GM19452 (cell line): ENCODE results near the gene RNU11.
"Not testable (repeated sequence)": the region's sequence is repeated elsewhere in the genome, so short reads cannot be mapped to it uniquely, and the experiment has no call there.

ENCODE experiments used
- ATAC-seq: cut with Tn5 transposase; IDR thresholded peaks from one replicate; pipeline ENCODE4 v1.9.1; 2021; ENCODE audit not compliant: unreplicated experiment

The RNU11 gene

GRCh38 chr1:28648474-28649198, at the start of gene RNU11:
Gene RNU11, plus strand, starts transcription at chr1:28648600.
- peak; percentile 71 for ATAC-seq

- no peak for ATAC-seq
These were observed 46.7 kb upstream of the RNU11 start for GRCh38 chr1:28601696-28602095.

- no peak for ATAC-seq
These were observed 45.6 kb upstream of the RNU11 start for GRCh38 chr1:28602536-28603439.

- no peak for ATAC-seq
These were observed 44.0 kb upstream of the RNU11 start for GRCh38 chr1:28604411-28604810.

- no peak for ATAC-seq
These were observed 43.4 kb upstream of the RNU11 start for GRCh38 chr1:28604962-28605361.

GRCh38 chr1:28606771-28607170, 41.6 kb upstream of the RNU11 start:
- no peak for ATAC-seq

- ATAC-seq = no peak
These were observed 35.2 kb upstream of the RNU11 start for GRCh38 chr1:28613175-28613574.

GRCh38 chr1:28631713-28632112, 16.7 kb upstream of the RNU11 start:
- ATAC-seq = no peak

- ATAC-seq = no peak
These were observed 15.8 kb upstream of the RNU11 start for GRCh38 chr1:28632560-28632959.

- no peak for ATAC-seq
These were observed 7.6 kb upstream of the RNU11 start for GRCh38 chr1:28640766-28641165.

- ATAC-seq = peak; percentile 5
These were observed 6.1 kb upstream of the RNU11 start for GRCh38 chr1:28642056-28642846.

GRCh38 chr1:28642847-28643635, 5.4 kb upstream of the RNU11 start, which contains the start of gene TAF12:
Gene TAF12, minus strand, starts transcription at chr1:28643067. Its CDS starts 20,986 bp downstream, at chr1:28622081.
- ATAC-seq = peak; percentile 81

GRCh38 chr1:28644494-28644893, 3.9 kb upstream of the RNU11 start:
- no peak for ATAC-seq

- ATAC-seq = not testable (repeated sequence)
These were observed 3.0 kb upstream of the RNU11 start for GRCh38 chr1:28645406-28645805.

GRCh38 chr1:28646040-28646439, 2.4 kb upstream of the RNU11 start:
- no peak for ATAC-seq

- peak; percentile 68 for ATAC-seq
These were observed 359 bp upstream of the RNU11 start for GRCh38 chr1:28648008-28648473.

GRCh38 chr1:28653063-28653462, 4.7 kb downstream of the RNU11 start:
- not testable (repeated sequence) for ATAC-seq

- not testable (repeated sequence) for ATAC-seq
These were observed 5.5 kb downstream of the RNU11 start for GRCh38 chr1:28653870-28654269.

- ATAC-seq = not testable (repeated sequence)
These were observed 7.3 kb downstream of the RNU11 start for GRCh38 chr1:28655448-28656311.
